Measurements from ENCODE around the gene RND1.

Gene RND1

DNA sequence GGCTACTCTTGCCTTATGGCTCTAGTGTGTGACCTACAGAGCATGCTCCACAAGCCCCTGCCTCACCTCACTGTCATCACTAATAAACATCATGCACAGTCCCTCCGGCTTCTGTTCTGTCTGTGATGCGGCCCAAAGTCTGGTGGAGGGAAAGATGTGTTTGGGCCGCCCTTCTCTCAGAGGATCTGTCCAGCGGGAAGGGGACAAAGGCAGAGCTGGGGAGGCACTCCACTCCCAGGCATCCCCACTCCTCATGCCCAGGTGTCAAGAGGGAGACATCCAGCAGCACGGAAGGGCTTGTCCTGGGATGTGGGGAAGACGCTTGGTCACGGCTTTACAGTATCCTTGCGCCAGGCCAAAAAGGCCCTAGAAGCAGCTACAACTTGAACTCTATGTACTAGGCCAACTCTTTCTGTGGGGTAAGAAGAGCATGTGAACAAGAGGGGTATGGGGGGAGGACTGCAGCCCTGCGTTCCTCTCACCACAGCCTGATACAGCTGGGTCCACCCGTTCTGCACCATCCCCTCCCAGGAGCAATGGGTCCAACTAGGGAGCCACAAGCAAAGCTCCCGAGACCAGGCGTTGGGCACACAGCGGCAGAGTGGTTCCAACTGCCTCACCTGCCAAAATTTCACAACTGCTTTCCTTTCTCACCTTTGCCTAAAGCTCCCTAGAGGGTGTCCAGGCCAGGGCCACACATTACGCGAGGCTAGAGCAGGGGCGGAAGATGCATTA lies 36.7 kb downstream of the RND1 start:
- in situ Hi-C loops (cut with MboI; ENCODE audit: low sequenced_read_pairs) = no loop called here

DNA sequence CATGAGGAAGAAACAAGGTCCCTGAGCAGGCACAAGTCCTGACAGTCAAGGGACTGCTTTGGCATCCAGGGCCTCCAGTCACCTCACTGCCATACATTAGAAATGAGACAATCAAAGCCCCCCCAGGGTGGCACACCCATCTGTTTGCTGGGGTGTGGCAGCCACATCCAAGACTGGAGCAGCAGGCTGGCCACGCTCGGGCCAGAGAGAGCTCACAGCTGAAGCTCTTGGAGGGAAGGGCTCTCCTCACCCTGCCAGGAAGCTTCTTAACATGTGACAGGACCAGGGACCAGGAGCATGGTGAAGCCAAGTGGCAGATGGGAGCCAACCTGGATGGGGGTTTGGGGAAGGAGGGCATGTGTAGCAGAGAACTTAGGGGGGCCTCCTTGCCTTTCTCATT lies 37.4 kb downstream of the RND1 start:
- in situ Hi-C loops (cut with MboI; ENCODE audit: low sequenced_read_pairs) = no loop called here

DNA sequence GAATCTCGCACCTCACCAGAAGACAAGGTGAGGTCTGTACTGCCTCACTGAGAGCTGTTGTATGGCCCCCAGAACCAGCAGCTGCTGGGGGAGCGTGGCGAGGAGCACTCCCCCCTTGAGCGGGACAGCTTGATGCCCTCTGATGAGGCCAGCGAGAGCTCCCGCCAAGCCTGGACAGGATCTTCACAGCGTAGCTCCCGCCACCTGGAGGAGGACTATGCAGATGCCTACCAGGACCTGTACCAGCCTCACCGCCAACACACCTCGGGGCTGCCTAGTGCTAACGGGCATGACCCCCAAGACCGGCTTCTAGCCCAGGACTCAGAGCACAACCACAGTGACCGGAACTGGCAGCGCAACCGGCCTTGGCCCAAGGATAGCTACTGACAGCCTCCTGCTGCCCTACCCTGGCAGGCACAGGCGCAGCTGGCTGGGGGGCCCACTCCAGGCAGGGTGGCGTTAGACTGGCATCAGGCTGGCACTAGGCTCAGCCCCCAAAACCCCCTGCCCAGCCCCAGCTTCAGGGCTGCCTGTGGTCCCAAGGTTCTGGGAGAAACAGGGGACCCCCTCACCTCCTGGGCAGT lies 38.1 kb downstream of the RND1 start:
- in situ Hi-C loops (cut with MboI; ENCODE audit: low sequenced_read_pairs) = no loop called here

DNA sequence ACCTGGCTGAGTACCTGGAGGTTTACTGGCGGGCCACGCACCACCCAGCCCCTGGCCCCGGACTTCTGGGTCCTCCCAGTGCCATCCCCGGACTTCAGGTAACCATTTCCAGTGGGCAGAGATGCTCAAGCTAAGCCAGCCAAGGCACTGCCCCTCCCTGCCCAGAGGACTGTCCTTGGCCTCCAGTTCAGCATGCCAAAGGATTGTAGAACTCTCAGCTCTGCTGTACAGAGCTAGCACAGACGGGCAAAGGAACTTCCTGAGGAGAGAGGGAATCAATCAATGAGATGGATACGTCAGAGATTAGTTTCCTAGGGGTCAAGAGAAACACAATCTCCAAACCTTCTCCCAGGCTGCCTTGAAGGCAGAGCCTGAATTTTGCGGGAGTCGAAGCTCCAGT lies 38.6 kb downstream of the RND1 start:
- in situ Hi-C loops (cut with MboI; ENCODE audit: low sequenced_read_pairs) = no loop called here

DNA sequence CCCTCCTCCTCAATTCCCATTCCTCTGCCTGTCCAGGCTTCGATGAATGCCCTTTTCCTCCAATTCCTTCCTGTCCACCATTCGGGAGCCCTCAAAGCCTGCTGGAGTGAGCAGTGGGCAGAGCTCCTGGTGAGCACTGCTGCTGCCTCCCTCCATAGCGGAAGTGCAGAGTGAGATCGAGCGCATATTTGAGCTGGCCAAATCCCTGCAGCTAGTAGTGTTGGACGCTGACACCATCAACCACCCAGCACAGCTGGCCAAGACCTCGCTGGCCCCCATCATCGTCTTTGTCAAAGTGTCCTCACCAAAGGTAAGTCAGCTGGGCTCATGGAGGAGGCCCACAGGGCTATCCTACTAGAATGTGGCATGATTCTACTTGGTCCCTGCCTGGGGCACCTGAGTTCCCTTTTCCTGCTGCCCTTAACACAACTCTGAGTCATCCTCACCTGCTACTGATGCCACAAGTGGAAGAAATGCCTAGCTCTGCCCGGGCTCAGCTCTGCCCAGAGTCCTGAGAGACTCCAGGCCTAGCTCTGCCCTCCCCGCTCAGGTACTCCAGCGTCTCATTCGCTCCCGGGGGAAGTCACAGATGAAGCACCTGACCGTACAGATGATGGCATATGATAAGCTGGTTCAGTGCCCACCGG lies 39.3 kb downstream of the RND1 start:
- in situ Hi-C loops (cut with MboI; ENCODE audit: low sequenced_read_pairs) = no loop called here

DNA sequence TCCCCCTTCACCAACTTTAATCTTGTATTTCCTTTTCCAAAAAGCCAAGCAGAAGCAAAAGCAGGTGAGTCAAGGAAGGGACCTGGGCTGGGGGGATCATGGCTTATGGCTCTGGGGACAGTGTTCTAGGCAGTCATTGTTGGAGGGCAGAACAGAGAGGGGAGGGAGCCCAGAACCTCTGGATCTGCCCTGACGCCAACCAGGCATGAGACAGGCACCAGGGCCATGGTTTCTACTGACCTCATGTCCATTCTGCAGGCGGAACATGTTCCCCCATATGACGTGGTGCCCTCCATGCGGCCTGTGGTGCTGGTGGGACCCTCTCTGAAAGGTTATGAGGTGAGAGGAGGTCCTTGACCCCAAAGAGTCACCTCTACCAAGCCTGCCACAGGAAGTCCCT lies 40.8 kb downstream of the RND1 start:
- in situ Hi-C loops (cut with MboI; ENCODE audit: low sequenced_read_pairs) = no loop called here

DNA sequence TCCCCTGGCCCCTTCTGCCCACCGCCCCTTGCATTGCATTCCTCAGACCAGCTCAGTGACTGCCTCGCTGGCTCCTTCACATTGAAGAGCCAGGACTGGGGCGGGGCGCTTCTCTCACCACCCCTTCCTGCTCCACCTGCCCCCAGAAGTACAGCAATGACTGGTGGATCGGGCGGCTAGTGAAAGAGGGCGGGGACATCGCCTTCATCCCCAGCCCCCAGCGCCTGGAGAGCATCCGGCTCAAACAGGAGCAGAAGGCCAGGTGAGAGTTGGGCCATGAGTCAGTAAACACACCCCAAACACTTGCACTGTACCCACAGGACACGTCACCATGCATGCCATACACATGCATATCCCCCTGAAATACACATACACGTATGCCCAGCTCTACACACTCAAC lies 41.6 kb downstream of the RND1 start:
- in situ Hi-C loops (cut with MboI; ENCODE audit: low sequenced_read_pairs) = no loop called here

DNA sequence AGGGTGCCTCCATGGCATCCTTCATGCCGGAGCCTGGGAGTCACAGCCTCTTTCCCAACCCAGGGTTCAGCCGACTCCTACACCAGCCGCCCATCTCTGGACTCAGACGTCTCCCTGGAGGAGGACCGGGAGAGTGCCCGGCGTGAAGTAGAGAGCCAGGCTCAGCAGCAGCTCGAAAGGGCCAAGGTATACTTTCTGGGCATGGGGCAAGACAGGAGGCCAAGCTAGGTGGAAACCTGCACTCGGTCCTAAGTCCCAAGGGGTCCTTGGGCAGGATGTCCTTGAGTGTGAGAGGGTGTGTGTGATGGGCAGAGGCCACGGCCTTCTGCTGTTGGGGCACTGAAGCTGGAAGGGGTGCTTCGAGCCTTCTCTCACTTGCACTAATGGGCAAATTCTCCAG lies 42.4 kb downstream of the RND1 start:
- in situ Hi-C loops (cut with MboI; ENCODE audit: low sequenced_read_pairs) = no loop called here

DNA sequence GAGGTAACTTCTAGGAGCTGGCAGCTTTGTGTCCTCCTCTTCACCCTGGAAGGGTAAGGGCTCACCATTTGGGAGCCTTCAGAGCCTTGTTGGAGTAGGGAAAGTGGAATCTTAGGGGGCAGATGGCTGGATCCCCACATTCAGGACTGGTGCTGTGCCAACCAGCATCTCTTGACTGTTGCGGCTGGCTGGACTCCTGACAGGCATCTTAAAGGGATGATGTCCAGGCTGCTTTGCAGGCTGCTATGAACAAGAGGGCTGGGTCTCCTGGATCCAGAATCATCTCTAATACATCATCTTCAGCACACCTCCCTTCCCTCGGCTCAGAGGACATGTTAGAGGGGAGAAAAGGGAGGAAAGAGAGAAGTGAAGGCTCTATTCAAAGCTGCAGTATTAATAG lies 43.0 kb downstream of the RND1 start:
- in situ Hi-C loops (cut with MboI; ENCODE audit: low sequenced_read_pairs) = no loop called here

DNA sequence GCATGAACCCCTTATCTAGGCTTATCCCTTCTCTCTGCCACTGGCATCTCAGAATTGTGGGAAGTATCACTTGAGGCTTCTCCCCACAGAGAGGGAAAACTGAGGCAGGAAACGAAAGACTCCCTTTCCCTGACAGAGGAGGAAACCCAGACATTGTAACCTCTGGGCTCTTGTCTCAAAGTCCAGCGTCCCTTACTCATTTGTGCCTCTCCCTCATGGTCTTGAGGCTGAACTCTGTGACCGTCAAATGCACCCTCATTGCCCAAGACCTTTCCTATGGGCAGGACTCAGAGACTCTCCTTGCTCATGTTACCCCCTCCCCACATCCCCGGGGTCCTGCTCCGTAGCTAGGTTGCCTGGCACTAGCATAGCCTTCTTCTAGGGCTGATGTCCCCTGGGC lies 43.5 kb downstream of the RND1 start:
- in situ Hi-C loops (cut with MboI; ENCODE audit: low sequenced_read_pairs) = no loop called here

DNA sequence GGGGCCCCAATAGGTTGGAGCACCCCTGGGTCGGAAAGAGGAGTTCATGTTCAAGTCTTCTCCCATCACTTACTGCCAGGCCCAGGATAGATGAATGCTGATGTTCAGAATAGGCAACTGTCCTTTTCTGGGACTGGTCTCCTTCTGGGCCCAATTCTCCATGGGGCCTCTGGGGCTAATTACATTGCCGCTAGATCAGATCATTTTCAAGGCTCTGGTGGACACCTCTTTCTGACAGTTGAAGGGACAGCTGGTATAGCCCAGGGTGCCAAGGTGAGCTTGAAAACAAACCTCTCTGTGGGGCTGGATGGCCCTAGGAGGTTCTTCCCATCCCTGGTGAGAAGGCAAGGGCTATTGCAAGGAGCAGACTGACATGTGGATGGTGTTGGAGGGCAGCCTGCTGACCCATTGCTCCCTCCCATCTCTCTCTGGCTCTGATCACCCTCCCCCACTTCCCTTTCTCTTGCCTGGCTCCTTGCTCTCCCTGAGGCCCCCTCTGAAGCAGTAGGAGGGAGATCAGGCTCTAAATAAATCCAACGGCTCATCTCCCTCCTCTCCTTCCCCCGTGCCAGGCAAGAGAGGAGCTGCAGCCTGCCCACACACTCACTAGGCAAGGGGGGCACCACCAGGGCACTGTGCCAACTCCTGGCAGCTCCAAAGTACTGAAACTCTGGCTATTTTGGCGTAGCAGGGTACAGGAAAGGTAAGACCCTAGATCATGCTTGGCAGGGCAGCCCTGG lies 45.5 kb downstream of the RND1 start:
- in situ Hi-C loops (cut with MboI; ENCODE audit: low sequenced_read_pairs) = no loop called here

DNA sequence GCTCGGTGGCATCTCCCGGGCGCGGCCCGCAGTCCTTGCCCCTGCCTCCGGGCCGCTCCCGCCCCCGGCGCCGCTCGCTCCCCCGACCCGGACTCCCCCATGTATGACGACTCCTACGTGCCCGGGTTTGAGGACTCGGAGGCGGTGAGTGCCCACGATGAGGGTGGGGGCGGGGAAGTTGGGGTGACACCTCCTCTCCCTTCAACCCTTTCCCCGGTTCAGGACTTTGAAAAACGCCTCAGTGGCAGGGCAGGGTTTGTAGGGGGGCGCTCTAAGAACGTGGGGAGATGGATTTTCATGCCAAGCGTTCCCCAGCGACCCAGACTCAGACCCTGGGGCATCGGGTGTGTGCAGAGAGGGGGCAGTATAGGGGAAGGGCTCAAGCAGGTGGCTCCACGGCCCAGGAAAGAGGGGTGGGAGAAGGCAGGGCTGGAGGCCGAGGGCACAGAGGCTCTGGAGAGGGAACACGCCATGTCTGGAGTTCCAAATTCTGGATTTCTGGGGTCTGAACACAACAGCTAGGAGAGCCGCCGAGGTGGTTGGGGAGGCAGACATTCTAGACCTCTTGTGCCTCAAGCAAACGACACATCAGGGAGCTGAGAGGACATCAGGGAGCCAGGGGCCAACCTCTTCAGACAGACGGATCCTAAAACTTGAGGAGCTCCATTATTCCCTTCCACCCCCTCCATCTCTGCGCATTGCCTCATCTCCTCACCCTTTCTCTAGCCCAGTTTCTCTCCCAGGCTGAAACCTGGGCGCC lies 46.7 kb downstream of the RND1 start:
- in situ Hi-C loops (cut with MboI; ENCODE audit: low sequenced_read_pairs) = no loop called here

DNA sequence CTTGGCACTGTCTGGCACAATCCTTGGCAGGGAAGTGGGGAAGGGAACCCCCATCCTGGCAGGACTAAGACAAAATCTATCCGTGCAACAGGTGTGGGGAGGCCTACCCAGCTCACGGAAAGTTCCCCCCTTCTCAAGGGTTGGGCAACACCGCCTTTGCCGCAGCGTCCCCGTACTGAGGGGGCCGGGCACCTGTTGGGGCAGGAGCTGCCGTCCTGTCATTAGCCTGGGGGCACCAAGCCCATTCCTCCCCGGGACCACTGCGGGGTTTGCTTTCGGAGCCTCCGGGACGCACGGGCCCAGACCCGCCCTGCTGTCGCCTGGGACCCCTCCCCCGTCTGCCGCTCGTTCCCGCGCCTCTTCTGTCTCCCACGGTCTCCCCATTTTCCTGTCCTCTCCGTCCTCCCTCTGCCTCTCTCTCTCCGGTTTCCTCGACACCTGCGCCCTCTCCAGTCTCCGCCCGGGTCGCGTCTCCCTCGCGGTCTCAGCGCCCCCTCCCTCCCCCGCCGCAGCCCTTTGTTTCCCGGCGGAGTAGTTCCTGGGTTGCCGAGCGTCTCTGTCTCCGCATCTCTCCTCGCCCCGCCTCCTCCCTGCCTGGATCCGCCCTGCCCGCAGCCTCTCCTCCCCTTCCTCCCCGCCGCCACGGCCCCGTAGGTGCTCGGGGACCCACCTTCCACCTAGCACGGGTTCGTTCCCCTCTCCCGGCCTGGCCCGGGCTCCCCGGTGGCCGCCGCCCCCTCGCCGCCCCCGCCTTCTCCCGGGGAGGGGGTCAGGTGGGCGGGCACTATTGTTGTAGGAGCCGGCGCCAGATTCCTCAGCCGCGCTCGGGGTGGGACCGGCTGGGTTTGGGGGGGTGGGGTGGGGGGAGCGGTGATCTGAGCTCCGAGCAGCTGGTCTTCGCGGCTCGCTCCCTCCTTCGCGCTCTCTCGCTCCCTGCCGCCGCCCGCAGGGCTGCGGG lies 47.5 kb downstream of the RND1 start, which contains the start of gene CACNB3:
Gene CACNB3 (plus strand): TSS at position 624 of the 958 bp plus-strand sequence. CDS start 434 bp downstream, outside the sequence.
- in situ Hi-C loops (cut with MboI; ENCODE audit: low sequenced_read_pairs) = no loop called here

DNA sequence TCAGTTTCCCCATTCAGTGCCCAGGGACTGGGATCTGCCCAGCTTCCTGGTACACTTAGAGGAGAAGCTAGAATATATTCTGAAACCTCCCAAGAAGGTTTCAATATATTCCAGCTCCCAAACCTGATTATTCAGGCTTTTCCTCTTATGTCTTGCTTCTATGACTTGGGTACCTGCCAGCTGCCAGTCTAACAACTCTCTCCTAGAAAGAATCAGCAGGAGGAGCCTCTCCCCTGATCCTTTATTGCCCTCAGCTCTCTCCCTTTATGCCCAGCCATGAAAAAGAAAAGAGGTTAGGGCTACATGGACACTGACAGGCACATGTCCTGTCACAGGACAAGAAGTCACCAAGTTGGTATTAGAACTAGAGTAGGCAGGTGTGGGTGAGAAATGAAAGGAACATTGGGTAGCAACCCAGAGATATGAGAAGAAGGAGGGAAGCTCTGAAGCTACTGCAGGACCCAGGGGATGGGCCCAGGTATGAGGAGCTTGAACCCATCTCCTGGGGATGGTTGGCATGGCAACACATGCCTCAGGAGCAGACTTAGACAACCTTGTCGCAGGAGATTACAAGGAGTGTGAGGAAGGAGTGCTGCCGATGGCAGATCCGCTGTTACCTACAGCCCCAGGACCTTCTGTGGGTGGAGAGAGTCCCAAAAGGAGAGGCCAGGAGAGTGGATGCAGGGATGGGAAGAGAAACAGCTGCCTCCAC lies 49.4 kb downstream of the RND1 start:
- in situ Hi-C loops (cut with MboI; ENCODE audit: low sequenced_read_pairs) = no loop called here

DNA sequence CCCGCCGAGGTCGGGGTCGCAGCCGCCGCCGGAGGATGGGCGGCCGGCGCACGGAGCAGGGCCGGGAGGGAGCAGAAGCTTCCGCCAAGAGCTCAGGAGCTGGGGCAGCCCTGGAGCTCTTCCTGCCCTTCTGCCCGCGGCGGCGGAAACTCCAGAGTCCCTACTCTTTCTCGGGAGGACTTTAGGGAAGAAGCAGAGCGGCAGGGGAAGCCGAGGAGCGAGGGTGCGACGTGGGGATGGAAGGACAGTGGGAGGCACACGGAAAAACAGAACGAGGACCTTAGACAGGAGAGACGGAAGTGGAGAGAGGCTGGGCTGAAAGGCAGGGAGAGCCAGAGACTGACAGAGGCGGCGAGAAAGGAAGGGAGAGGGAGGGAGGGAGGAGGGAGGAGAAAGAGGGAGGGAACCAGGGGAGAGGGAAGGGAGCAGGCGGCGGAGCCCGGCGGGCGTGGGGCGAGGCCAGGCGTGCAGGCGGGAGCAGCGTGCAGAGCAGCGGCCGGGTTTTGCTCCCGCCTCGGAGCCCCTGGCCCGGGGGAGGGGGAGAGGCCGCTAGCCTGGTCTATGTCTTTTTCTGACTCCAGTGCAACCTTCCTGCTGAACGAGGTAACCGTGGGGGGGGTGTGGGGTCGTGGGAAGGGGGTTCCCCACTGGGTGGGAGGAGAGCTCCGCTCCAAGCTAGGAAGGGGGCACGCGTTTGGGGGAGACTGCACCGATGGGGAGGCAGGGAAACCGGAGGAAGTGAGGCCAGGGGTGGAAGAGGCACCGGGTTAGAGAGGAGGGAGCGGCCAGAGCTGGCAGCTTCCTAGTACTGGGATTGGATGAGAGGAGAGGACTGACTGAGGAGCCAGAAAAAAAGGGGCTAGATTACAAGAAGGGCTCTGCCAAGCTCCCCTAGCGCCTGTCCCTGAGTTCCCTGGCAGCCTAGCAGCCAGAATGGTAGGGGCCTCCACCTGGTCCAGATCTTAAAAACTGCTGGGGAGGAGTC lies 50.3 kb downstream of the RND1 start:
- in situ Hi-C loops (cut with MboI; ENCODE audit: low sequenced_read_pairs) = no loop called here

DNA sequence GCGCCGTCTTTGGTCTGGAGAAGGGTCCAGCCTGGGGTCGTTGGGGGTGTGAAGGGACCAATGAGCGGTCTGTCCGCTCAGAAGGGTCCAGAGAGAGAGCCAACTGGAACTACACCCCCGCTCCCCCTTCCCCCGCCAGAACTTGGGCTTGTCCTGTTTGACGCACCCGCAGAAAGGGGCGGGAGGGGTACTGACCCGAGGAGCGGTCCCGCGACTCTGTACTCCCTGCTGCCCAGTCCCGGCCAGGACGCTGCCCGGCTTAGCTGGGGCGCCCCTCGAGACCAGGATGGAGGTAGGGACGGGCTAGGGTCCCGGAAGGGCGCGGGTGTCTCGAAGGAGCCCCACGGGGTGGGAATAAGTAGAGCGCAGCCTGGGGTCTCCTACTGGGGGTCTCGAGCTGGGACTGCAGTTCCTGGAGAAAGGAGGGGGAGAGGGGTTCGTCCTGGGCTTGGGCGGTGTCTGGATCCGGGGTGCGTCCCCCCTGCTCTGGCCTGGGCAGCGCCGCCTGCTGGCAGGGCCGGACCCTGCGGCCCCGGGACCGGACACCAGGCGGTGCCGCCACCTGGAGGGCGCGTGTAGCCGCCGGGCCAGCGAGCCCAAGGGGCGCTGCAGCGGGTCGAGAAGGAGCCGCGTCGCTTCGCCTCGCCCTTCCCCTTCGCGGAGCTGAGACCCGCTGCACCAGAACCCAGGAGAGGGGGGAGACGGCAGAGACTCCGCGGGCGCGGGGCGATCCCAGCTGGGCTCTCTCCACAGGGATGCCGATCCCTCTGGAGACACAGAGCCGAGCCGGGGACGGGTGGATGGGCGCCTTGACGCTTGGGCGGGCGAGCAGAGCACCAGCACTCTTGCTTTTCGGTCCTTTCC lies 51.2 kb downstream of the RND1 start:
- in situ Hi-C loops (cut with MboI; ENCODE audit: low sequenced_read_pairs) = no loop called here
